Keratinocyte (primary cell): ENCODE data around the gene NR2C2AP.

Experiments used
- CTCF ChIP-seq, 3 experiments: IDR thresholded peaks in 1 of 3; conservative IDR thresholded peaks in 1 of 3; optimal IDR thresholded peaks in 1 of 3; 2 replicates in 2 of 3; 3 replicates in 1 of 3; pipeline versions ENCODE3 to v1.5.1; 2011; ENCODE audit warnings: low read length in 3 of 3, mild to moderate bottlenecking in 3 of 3, moderate library complexity in 2 of 3, control low read depth in 1 of 3, inconsistent platforms in 1 of 3; ENCODE audit not compliant: insufficient read depth in 2 of 3; ENCODE audit errors: extremely low read depth in 1 of 3
- EZH2 ChIP-seq: IDR thresholded peaks from one replicate; pipeline ENCODE4 v1.6.1; 2012; ENCODE audit warnings: inconsistent platforms, mild to moderate bottlenecking, low read length, moderate library complexity

- TF ChIP-seq CTCF (optimal IDR thresholded peaks at IDR 0.05 in 1 of 3, IDR thresholded peaks at IDR 0.05 in 1 of 3, conservative IDR thresholded peaks at IDR 0.05 in 1 of 3; ENCODE audit: extremely low read depth in 1 of 3, insufficient read depth in 2 of 3, low read length in 3 of 3) = peak; percentile 55 to 73 (median 71)
- peak; percentile 60 for TF ChIP-seq EZH2
These were observed 21.8 kb upstream of the NR2C2AP start for GRCh38 chr19:19224852-19225494.
